GM18505 (cell line): Measurements from ENCODE around the gene GOLT1A.
A peak's percentile ranks its signal among the peaks of the same experiment; 100 is the strongest.

Source experiments
- ATAC-seq: cut with Tn5 transposase; IDR thresholded peaks from one replicate; pipeline ENCODE4 v1.9.1; 2021; ENCODE audit not compliant: unreplicated experiment
- POLR2A ChIP-seq: IDR thresholded peaks from 4 replicates; pipeline ENCODE4 v1.6.1; 2011; ENCODE audit warnings: borderline replicate concordance; ENCODE audit not compliant: insufficient read depth, insufficient read length; ENCODE audit errors: extremely low read depth

Gene GOLT1A

GRCh38 chr1:204218552-204218951 lies 4.8 kb upstream of the GOLT1A start:
- no peak for TF ChIP-seq POLR2A
- ATAC-seq: no peak

- no peak for TF ChIP-seq POLR2A
- no peak for ATAC-seq
Measured at GRCh38 chr1:204217648-204218000, 3.8 kb upstream of the GOLT1A start.

- TF ChIP-seq POLR2A: no peak
- no peak for ATAC-seq
Measured at GRCh38 chr1:204216880-204217647, 3.3 kb upstream of the GOLT1A start.

GRCh38 chr1:204216236-204216635 lies 2.4 kb upstream of the GOLT1A start:
- TF ChIP-seq POLR2A: no peak
- ATAC-seq: no peak

- no peak for ATAC-seq
- no peak for TF ChIP-seq POLR2A
Measured at GRCh38 chr1:204212715-204213114, 1.1 kb downstream of the GOLT1A start.

- ATAC-seq: no peak
- TF ChIP-seq POLR2A: no peak
Measured at GRCh38 chr1:204211046-204211445, 2.7 kb downstream of the GOLT1A start.

GRCh38 chr1:204207136-204207616 lies 6.6 kb downstream of the GOLT1A start:
- TF ChIP-seq POLR2A: no peak

GRCh38 chr1:204206121-204206520 lies 7.7 kb downstream of the GOLT1A start:
- no peak for ATAC-seq
- no peak for TF ChIP-seq POLR2A

More at GRCh38 chr1:204207136-204207616, 6.6 kb downstream of the GOLT1A start:
- peak; percentile 56 for ATAC-seq

GRCh38 chr1:204205486-204205885 lies 8.3 kb downstream of the GOLT1A start:
- ATAC-seq: no peak

GRCh38 chr1:204204944-204205343 lies 8.8 kb downstream of the GOLT1A start:
- no peak for ATAC-seq
- no peak for TF ChIP-seq POLR2A

More at GRCh38 chr1:204205486-204205885, 8.3 kb downstream of the GOLT1A start:
- TF ChIP-seq POLR2A: no peak

- TF ChIP-seq POLR2A: no peak
Measured at GRCh38 chr1:204203206-204203767, 10.5 kb downstream of the GOLT1A start.

GRCh38 chr1:204202481-204202880 lies 11.3 kb downstream of the GOLT1A start:
- ATAC-seq: no peak
- no peak for TF ChIP-seq POLR2A

More at GRCh38 chr1:204203206-204203767, 10.5 kb downstream of the GOLT1A start:
- no peak for ATAC-seq

- ATAC-seq: no peak
- TF ChIP-seq POLR2A: no peak
Measured at GRCh38 chr1:204201348-204202040, 12.3 kb downstream of the GOLT1A start.

- no peak for TF ChIP-seq POLR2A
- no peak for ATAC-seq
Measured at GRCh38 chr1:204199579-204199978, 14.2 kb downstream of the GOLT1A start.
